Keratinocyte (primary cell): ENCODE data around the gene TMEM242. TPM values are rescaled to one million over a fixed set of nuclear protein-coding genes. Genes with fewer than 3 reads are reported as not detected.

Experiments
- DNase-seq: peaks from one replicate; pipeline ENCODE4 v3.0.0-alpha.2; 2011; ENCODE audit warnings: low read depth, missing footprints, low spot score
- FAIRE-seq: peaks from 2 replicates; lab custom pipeline; 2011; peaks lifted over from hg19 to GRCh38; lab: Jason Lieb, UNC
- H2AFZ ChIP-seq: 2 replicates; pipeline ENCODE4 v1.6.0; 2012; ENCODE audit warnings: low read length, control low read depth, inconsistent platforms; ENCODE audit not compliant: control insufficient read depth
- H3K27ac ChIP-seq: 2 replicates; pipeline ENCODE4 v1.5.1; 2011; ENCODE audit warnings: low read length; ENCODE audit not compliant: control insufficient read depth, insufficient read depth
- H3K27me3 ChIP-seq: 3 replicates; pipeline ENCODE4 v1.6.0; 2011; ENCODE audit warnings: low read length; ENCODE audit not compliant: control insufficient read depth, insufficient read depth; ENCODE audit errors: extremely low read depth
- H3K36me3 ChIP-seq, 2 experiments: 2 replicates in 1 of 2; 3 replicates in 1 of 2; pipeline ENCODE4 v1.5.1; 2011; ENCODE audit warnings: low read length in 2 of 2, mild to moderate bottlenecking in 1 of 2; ENCODE audit not compliant: control insufficient read depth in 2 of 2, insufficient read depth in 2 of 2; ENCODE audit errors: extremely low read depth in 1 of 2
- H3K4me1 ChIP-seq: 3 replicates; pipeline ENCODE4 v1.5.1; 2011; ENCODE audit warnings: low read length; ENCODE audit not compliant: control insufficient read depth, insufficient read depth; ENCODE audit errors: extremely low read depth
- H3K4me2 ChIP-seq: 3 replicates; pipeline ENCODE4 v1.6.0; 2011; ENCODE audit warnings: low read depth, low read length; ENCODE audit not compliant: control insufficient read depth, insufficient read depth; ENCODE audit errors: extremely low read depth
- H3K4me3 ChIP-seq, 3 experiments: fragments of 200-600 bp in 1 of 3; sonication (generic) in 1 of 3; 2 replicates in 2 of 3; 3 replicates in 1 of 3; pipeline ENCODE4 v1.5.1; 2011 to 2016; ENCODE audit warnings: low read length in 3 of 3, mild to moderate bottlenecking in 3 of 3, control low read depth in 2 of 3, inconsistent platforms in 1 of 3, low read depth in 1 of 3, mixed read lengths in 1 of 3, mixed run types in 1 of 3, moderate library complexity in 1 of 3; ENCODE audit not compliant: control insufficient read depth in 2 of 3, insufficient read depth in 2 of 3; ENCODE audit errors: extremely low read depth in 1 of 3
- H3K79me2 ChIP-seq: 2 replicates; pipeline ENCODE4 v1.6.0; 2012; ENCODE audit warnings: low read length; ENCODE audit not compliant: control insufficient read depth, insufficient read depth
- H3K9ac ChIP-seq: 3 replicates; pipeline ENCODE4 v1.6.0; 2011; ENCODE audit warnings: low read length; ENCODE audit not compliant: control insufficient read depth, insufficient read depth; ENCODE audit errors: extremely low read depth
- H3K9me1 ChIP-seq: 3 replicates; pipeline ENCODE4 v1.6.0; 2011; ENCODE audit warnings: low read length; ENCODE audit not compliant: control insufficient read depth, insufficient read depth; ENCODE audit errors: extremely low read depth
- H3K9me3 ChIP-seq: 2 replicates; pipeline ENCODE4 v1.5.1; 2012; ENCODE audit warnings: low read depth, low read length; ENCODE audit not compliant: control insufficient read depth
- H4K20me1 ChIP-seq: 3 replicates; pipeline ENCODE4 v1.6.0; 2011; ENCODE audit warnings: low read length; ENCODE audit not compliant: control insufficient read depth, insufficient read depth; ENCODE audit errors: extremely low read depth
- EZH2 ChIP-seq: IDR thresholded peaks from one replicate; pipeline ENCODE4 v1.6.1; 2012; ENCODE audit warnings: inconsistent platforms, mild to moderate bottlenecking, low read length, moderate library complexity
- dilution Hi-C: fragments of 300-500 bp; cut with MboI; formaldehyde crosslinking; loops from one replicate; pipeline ENCODE4 v1.7.0; 2020; ENCODE audit warnings: low sequenced_read_pairs; ENCODE audit not compliant: extremely low pct_ligation_motif_present
- polyA plus RNA-seq, 5 experiments: library from polyadenylated mRNA; depleted of rRNA in 3 of 5; stranded (reverse) in 3 of 5; stranded (forward) in 1 of 5; unstranded in 1 of 5; fragments of >200 nt; gene quantifications; 1 replicate in 1 of 5; 2 replicates in 3 of 5; 3 replicates in 1 of 5; pipeline versions ENCODE4 v1.2.1 to v1.2.3, GENCODE V29; 2011 to 2012; ENCODE audit warnings: missing spikeins in 2 of 5, low read depth in 1 of 5, low replicate concordance in 1 of 5
- TF ChIP-seq, protein P1 (sequence below), 3 experiments: IDR thresholded peaks in 1 of 3; conservative IDR thresholded peaks in 1 of 3; optimal IDR thresholded peaks in 1 of 3; 2 replicates in 2 of 3; 3 replicates in 1 of 3; pipeline versions ENCODE3 to v1.5.1; 2011; ENCODE audit warnings: low read length in 3 of 3, mild to moderate bottlenecking in 3 of 3, moderate library complexity in 2 of 3, control low read depth in 1 of 3, inconsistent platforms in 1 of 3; ENCODE audit not compliant: insufficient read depth in 2 of 3; ENCODE audit errors: extremely low read depth in 1 of 3

TMEM242 gene
- polyA plus RNA-seq, 1 donor (not counting 4 experiments of a cell fraction or from before 2014, with no cell fraction given), result 11.0 TPM

DNA sequence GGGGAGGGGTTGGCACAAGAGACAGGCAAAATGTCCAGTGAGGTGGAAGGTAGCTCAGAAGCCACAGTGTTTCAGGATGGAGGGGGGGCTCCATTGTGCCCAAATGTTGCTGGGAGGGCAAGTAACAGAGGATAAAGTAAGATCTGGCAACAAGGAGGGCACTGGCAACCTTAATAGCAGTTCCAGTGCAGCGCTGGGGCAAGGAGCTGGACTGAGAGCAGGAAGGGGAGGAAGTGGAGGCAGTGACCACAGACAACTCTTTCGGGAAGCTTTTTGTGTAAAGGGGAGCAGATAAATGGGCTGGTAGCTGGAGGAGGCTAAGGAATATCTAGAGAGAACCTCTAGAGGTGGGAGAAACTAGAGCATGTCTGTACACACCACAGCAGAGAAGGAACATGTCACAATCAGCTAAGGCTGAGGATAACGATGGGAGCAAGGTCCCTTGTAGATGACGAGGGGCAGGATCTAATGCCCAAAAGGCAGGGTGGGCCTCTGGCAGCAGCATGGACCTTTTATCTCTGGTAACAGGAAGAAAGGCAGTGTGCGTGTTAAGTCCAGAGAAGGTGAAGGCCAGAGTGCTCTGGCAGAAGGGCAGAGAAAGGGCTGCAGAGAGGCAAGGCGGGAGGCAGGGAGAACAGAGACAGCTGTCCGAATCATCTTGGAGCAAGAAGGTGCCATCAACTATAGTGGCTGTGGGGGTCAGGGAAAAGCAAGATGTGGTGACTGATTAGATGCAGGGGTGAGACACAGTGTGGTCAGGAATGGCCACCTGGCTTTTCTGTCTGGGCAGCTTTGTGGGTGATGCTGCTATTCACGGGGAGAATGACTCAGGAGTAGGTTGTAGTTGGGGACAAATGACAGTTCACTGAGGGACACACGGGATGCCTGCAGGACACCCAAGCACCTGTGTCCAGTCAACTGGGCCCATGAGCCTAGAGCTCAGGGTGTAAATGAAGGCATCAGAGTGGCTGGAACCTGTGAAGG is 17.4 kb downstream of the TMEM242 start:
- Histone ChIP-seq H3K4me3 (no peak overlapping the region), H3K9me3 (no peaks in the 10 kb centered on the region), H4K20me1 (no peaks in the 10 kb centered on the region), H3K79me2 (no peaks in the 10 kb centered on the region), H3K4me1 (peaks cover 4% of the 10 kb centered on the region), H3K27ac (no peak overlapping the region), H3K9me1 (no peaks in the 10 kb centered on the region), H2AFZ (no peak overlapping the region), H3K4me2 (no peak overlapping the region), H3K27me3 (no peaks in the 10 kb centered on the region), H3K9ac (no peak overlapping the region), H3K36me3 (peaks cover 0 to 9% of the 10 kb centered on the region in 2 experiments)
- FAIRE-seq (no peak), DNase-seq (no peak)
- dilution Hi-C loops, result no loop called here
- TF ChIP-seq EZH2, result no peak
- TF ChIP-seq, protein P1, sequence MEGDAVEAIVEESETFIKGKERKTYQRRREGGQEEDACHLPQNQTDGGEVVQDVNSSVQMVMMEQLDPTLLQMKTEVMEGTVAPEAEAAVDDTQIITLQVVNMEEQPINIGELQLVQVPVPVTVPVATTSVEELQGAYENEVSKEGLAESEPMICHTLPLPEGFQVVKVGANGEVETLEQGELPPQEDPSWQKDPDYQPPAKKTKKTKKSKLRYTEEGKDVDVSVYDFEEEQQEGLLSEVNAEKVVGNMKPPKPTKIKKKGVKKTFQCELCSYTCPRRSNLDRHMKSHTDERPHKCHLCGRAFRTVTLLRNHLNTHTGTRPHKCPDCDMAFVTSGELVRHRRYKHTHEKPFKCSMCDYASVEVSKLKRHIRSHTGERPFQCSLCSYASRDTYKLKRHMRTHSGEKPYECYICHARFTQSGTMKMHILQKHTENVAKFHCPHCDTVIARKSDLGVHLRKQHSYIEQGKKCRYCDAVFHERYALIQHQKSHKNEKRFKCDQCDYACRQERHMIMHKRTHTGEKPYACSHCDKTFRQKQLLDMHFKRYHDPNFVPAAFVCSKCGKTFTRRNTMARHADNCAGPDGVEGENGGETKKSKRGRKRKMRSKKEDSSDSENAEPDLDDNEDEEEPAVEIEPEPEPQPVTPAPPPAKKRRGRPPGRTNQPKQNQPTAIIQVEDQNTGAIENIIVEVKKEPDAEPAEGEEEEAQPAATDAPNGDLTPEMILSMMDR (optimal IDR thresholded peaks at IDR 0.05 in 1 of 3, IDR thresholded peaks at IDR 0.05 in 1 of 3, conservative IDR thresholded peaks at IDR 0.05 in 1 of 3; ENCODE audit: extremely low read depth in 1 of 3, insufficient read depth in 2 of 3, low read length in 3 of 3), result no peak

DNA sequence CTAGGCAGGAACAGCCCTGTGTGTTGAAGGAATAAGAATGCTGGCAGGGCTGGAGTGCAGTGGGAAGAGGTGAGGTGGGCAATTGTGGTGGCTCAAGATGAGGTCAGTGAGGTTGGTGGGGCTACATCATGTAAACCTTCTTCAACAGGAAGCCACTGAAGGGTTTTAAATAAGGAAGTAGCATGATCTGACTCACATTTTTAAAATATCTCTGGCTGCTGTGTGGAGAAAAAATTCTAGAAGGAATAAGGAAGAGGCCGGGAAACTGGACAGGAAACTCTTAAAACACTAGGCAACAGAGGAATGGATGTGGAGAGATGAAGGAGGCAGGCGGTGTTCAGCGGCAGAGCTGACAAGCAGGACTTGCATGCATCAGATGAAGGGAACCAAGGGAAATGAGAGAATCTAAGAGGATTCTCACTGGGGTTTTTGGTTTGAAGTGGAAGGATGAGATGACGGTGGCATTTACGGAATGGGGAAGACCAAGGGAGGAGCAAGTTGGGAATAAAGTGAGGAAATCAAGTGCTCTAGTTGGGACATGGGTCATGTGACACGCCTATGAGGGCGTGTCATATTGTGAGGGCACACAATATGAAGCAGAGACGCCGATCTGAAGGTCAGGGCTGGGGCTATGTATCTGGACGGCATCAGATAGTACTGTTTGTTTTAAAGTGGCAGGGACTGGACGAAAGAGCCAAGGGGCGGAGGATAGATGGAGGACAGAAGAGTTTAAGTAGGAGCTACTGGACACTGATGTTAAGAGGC is 18.2 kb downstream of the TMEM242 start:
- no peak for FAIRE-seq
- Histone ChIP-seq H3K9me3 (no peaks in the 10 kb centered on the region), H3K4me1 (peaks cover 4% of the 10 kb centered on the region), H3K36me3 (peaks cover 0 to 2% of the 10 kb centered on the region in 2 experiments), H4K20me1 (no peaks in the 10 kb centered on the region), H2AFZ (no peak overlapping the region), H3K9ac (no peak overlapping the region), H3K79me2 (no peaks in the 10 kb centered on the region), H3K27ac (no peak overlapping the region), H3K27me3 (no peaks in the 10 kb centered on the region), H3K4me3 (no peak overlapping the region), H3K4me2 (no peak overlapping the region), H3K9me1 (no peaks in the 10 kb centered on the region)
- DNase-seq, result no peak
- TF ChIP-seq, protein P1 (optimal IDR thresholded peaks at IDR 0.05 in 1 of 3, IDR thresholded peaks at IDR 0.05 in 1 of 3, conservative IDR thresholded peaks at IDR 0.05 in 1 of 3; ENCODE audit: extremely low read depth in 1 of 3, insufficient read depth in 2 of 3, low read length in 3 of 3), result no peak
- no peak for TF ChIP-seq EZH2
- dilution Hi-C loops, result no loop called here
